GM18498 (cell line): ENCODE results near the gene C9orf153.
"Not testable (repeated sequence)": the region's sequence is repeated elsewhere in the genome, so short reads cannot be mapped to it uniquely, and the experiment has no call there.

Source experiments
- ATAC-seq: cut with Tn5 transposase; IDR thresholded peaks from one replicate; pipeline ENCODE4 v1.9.1; 2021; ENCODE audit warnings: mild to moderate bottlenecking, moderate library complexity; ENCODE audit not compliant: unreplicated experiment

The C9orf153 gene

GRCh38 chr9:86259557-86259956, at the start of gene C9orf153:
Gene C9orf153 (minus strand): TSS chr9:86259657. CDS start chr9:86229603, 30,054 bp downstream.
- ATAC-seq: no peak

DNA sequence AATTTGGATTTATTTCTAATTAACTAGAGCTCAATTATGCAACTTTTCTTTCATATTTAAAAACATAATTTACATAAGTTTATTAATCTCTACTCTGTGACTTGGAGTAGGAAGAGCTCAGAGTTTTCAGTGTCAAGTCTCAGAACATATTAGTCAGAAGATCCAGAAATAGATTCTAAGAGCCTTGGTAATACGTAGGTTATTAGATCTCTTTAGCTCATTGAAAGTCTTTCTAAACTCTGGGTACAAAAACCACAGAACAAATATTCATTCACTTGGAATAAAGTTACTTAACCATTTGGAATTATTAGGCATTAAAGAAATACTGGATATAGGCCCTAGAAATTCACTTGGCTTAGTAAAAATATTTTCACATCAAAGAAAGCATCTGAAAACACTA, 49.2 kb upstream of the C9orf153 start:
- no peak for ATAC-seq

- no peak for ATAC-seq
These were observed 44.8 kb upstream of the C9orf153 start for GRCh38 chr9:86304236-86304730.

- ATAC-seq: no peak
These were observed 44.0 kb upstream of the C9orf153 start for GRCh38 chr9:86303316-86303975.

- no peak for ATAC-seq
These were observed 42.2 kb upstream of the C9orf153 start for GRCh38 chr9:86301686-86302085.

GRCh38 chr9:86300701-86301100, 41.2 kb upstream of the C9orf153 start:
- ATAC-seq: no peak

- no peak for ATAC-seq
These were observed 39.4 kb upstream of the C9orf153 start for GRCh38 chr9:86298873-86299272.

DNA sequence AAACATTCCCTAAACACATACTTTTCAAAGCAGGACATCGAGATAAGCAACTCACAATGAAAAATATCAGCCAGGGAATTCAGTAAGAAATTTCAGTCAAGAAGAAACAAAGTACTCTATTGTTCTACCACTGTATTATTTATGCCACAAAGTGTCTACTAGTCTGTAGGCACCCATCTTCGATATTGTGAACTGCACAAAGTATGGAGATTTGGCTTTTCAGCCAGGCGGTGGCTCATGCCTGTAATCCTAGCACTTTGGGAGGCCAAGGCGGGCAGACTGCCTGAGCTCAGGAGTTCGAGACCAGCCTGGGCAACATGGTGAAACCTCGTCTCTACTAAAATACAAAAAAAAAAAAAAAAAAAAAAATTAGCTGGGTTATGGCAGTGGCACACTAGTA, 30.9 kb upstream of the C9orf153 start:
- not testable (repeated sequence) for ATAC-seq

GRCh38 chr9:86288499-86289198, 29.2 kb upstream of the C9orf153 start:
- no peak for ATAC-seq

GRCh38 chr9:86287013-86287412, 27.6 kb upstream of the C9orf153 start:
- ATAC-seq: no peak

- ATAC-seq: no peak
These were observed 26.8 kb upstream of the C9orf153 start for GRCh38 chr9:86286278-86286677.

- no peak for ATAC-seq
These were observed 25.8 kb upstream of the C9orf153 start for GRCh38 chr9:86285261-86285660.

DNA sequence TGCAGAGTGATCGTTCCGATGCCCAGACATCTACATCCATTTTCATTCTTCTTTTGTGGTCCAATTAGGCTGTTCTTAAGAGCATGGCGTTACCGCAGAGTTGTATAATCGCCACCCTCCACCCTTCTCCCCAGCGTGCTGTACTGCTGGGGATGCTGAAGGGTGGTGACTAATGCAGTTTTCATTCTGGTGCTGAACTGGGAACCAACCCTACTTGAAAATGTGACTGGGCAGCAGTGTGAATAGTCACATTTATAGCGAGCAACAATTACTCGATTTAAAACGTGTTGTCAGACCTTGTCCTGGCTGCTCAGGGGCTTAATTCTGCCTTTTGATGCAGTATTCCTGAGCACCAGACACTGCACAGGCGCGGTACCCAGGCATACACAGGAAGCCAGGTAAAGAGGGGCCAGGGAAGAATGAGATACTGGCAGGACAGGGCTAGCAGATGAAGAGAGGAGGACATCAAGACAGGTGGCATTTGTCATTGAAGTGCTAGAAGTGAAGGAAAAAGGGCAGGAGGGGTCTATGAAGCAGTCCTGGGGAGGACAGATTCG, 23.6 kb upstream of the C9orf153 start:
- ATAC-seq: peak; percentile 22

DNA sequence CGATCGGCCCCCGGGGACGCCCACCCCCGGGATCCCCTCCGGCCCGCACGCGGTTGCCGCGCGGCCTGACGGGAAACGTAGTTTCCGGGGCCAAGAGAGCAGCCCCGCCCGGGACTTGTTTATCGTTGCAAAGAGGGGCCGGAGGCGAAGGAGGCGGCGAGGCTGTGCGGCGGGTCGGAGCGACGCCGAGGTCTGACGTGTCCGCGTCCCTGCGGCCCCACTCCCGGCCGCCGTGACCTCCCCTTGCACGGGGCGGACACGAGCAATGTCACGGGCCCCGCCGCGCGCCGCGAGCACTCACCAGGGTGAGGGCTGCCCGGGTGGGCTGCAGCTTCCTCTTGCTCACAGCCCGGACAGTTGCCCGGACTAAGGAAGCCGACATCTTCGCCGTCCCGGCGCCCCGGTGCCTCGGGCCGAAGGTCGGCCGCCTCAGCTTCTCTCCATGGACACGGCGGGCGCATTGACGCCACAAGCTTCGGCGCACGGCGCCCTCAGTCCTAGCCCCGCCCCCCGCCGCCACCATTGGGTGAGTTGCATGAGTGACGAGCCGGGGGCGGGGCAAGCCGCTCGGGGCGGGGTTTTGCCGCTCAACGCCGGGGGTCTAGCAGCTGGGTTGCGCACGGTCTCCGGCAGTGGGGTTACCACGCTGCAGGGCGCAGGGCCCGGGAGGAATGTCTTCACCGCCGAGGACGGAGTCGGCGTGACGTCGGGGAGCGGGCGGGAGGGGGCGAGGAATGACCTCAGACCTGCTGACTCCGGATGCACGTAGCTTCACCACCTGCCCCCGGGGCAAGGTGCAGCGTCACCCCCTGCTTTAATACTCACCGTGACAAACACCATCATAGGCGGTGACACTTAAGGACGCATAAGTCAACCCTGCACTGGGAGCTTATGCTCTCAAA, 22.9 kb upstream of the C9orf153 start, which contains the start of gene ISCA1:
Gene ISCA1 (minus strand): TSS at position 462 of the 902 bp plus-strand sequence. CDS start 80 bp downstream, at position 382.
- ATAC-seq: peak; percentile 87

DNA sequence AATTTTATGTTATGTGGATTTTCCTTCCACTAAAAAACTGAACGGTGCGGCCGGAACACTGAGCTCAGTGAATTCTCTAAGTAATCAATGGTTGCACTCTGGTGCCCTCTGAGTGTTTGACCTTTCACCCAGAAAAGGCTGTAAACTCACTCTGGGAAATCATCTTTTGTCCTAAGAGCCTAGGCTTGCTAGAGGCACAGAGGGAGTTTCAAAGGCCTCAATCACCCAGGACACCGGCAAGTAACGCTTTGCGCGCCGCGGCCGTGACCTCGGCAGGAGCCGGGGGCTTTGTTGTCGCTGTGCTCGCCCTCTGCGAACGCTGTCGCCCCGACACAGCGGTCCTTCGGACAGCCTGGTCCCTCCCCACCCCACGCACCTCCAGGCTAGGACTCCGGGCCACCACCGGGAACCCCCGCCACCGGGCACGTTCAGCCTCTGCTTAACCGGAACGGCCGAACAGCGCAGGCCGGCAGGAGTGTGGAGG, 22.2 kb upstream of the C9orf153 start:
- ATAC-seq: peak; percentile 1

DNA sequence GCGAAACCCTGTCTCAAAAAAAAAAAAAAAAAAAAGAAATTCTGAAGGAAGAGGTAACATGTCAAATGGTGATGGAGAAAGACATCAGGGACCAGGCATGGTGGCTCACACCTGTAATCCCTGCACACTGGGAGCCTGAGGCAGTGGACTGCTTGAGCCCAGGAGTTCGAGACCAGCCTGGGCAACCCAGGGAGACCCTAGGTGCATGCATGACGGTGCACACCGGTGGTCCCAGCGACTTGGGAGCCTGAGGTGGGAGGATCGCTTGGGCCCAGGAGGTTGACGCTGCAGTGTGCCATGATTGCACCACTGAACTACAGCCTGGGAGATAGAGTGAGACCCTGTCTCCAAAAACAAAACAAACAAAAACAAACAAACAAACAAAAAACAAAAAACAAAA, 21.1 kb upstream of the C9orf153 start:
- no peak for ATAC-seq

DNA sequence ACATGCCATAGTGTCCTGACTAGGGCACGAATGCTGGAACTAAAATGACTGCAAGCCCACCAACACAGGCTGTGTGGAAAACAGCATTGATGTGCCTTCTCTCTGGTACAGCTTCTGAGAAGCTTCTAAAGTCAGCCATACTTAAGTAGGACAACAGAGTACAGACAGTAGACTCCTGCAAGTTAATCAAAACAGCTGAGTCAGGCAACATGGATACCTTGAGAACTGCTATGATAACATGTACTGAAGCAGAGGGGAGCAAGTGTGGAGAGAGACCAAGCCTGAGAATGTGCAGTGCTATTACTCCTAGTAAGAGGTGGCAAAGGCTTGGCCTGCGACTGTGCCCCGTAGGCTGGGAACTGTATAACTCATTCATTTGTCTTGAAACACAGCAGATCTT, 20.4 kb upstream of the C9orf153 start:
- ATAC-seq: no peak

DNA sequence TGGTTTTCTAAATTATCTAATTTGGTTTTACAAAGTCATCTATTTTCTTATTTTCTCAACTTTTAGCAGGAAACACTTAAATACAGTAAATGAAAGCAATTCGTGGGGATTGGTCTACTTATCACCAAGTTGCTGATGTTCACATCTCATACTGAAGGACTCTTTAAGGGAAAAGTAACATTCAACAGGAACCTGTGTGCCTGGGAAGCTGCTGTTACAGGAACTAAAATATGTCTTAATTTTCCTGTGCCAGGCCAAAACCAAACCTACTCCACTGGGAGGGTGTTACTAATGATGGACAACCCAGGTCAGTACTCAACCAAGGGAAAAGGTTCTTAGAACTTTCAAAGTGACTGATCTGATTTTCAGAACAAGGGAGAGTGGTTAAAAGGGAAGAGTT, 17.6 kb upstream of the C9orf153 start:
- ATAC-seq: no peak

- no peak for ATAC-seq
These were observed 16.5 kb upstream of the C9orf153 start for GRCh38 chr9:86275962-86276361.

GRCh38 chr9:86274821-86275643, 15.6 kb upstream of the C9orf153 start:
- ATAC-seq: no peak
